SK-N-SH (cell line): ENCODE data around the gene PTN. TPM values are rescaled to one million over a fixed set of nuclear protein-coding genes. Genes with fewer than 3 reads are reported as not detected.

Experiments
- CTCF ChIA-PET: fragments of 300-600, 350-600 bp; formaldehyde crosslinking; extraction: SDS; loops from one replicate; lab custom pipeline; 2021; lab: Yijun Ruan, JAX
- POLR2A ChIA-PET: fragments of 350-600 bp; sonication (Branson Sonifier 250); formaldehyde crosslinking; extraction: SDS; loops from one replicate; lab custom pipeline; 2020; ENCODE audit warnings: antibody characterized with exemption, inconsistent platforms; lab: Yijun Ruan, JAX
- DNase-seq: peaks from one replicate; pipeline ENCODE4 v3.0.0; 2012
- H2AFZ ChIP-seq: fragments of 200-600 bp; sonication (generic); 2 replicates; pipeline ENCODE4 v1.8.1; 2016; ENCODE audit warnings: antibody characterized with exemption, mild to moderate bottlenecking, low read depth
- H3F3A ChIP-seq: fragments of 200-600 bp; sonication (generic); replicated peaks from 2 replicates; pipeline ENCODE3; 2016; ENCODE audit warnings: antibody characterized with exemption, mild to moderate bottlenecking; ENCODE audit not compliant: insufficient read depth
- H3K27ac ChIP-seq, 2 experiments: fragments of 200-500 bp in 1 of 2; fragments of 200-600 bp in 1 of 2; sonication (Bioruptor generic) in 1 of 2; sonication (generic), shearing (Covaris generic) in 1 of 2; 2 replicates each; pipeline versions ENCODE4 v1.5.1 to v1.6.1; 2014 to 2016; ENCODE audit warnings: low read depth in 2 of 2, inconsistent platforms in 1 of 2, low read length in 1 of 2, mild to moderate bottlenecking in 1 of 2, mixed read lengths in 1 of 2
- H3K27me3 ChIP-seq: fragments of 200-600 bp; sonication (generic), shearing (Covaris generic); 2 replicates; pipeline ENCODE4 v1.6.1; 2016; ENCODE audit warnings: mixed run types; ENCODE audit not compliant: insufficient read depth
- H3K36me3 ChIP-seq, 2 experiments: fragments of 200-500 bp in 1 of 2; fragments of 200-600 bp in 1 of 2; sonication (Bioruptor generic) in 1 of 2; sonication (generic) in 1 of 2; replicated peaks in 1 of 2; 2 replicates each; pipeline versions ENCODE3 to v1.5.1; 2014 to 2016; ENCODE audit warnings: low read length in 1 of 2, mild to moderate bottlenecking in 1 of 2; ENCODE audit not compliant: insufficient read depth in 2 of 2, control insufficient read depth in 1 of 2
- H3K4me1 ChIP-seq, 2 experiments: fragments of 200-500 bp in 1 of 2; fragments of 200-600 bp in 1 of 2; sonication (Bioruptor generic) in 1 of 2; sonication (generic), shearing (Covaris generic) in 1 of 2; 2 replicates each; pipeline versions ENCODE4 v1.5.1 to v1.6.1; 2014 to 2016; ENCODE audit warnings: low read depth in 1 of 2, low read length in 1 of 2, mixed run types in 1 of 2; ENCODE audit not compliant: insufficient read depth in 2 of 2, control insufficient read depth in 1 of 2
- H3K4me2 ChIP-seq: fragments of 200-600 bp; sonication (generic), shearing (Covaris generic); 2 replicates; pipeline ENCODE4 v1.6.1; 2017; ENCODE audit warnings: mixed run types
- H3K4me3 ChIP-seq, 2 experiments: fragments of 200-500 bp in 1 of 2; fragments of 200-600 bp in 1 of 2; sonication (Bioruptor generic) in 1 of 2; sonication (generic), shearing (Covaris generic) in 1 of 2; 2 replicates each; pipeline versions ENCODE4 v1.5.1 to v1.8.1; 2014 to 2016; ENCODE audit warnings: low read depth in 2 of 2, inconsistent platforms in 1 of 2, low read length in 1 of 2, mild to moderate bottlenecking in 1 of 2, mixed read lengths in 1 of 2, moderate library complexity in 1 of 2
- H3K79me2 ChIP-seq: fragments of 200-600 bp; sonication (generic); 2 replicates; pipeline ENCODE4 v1.8.1; 2017; ENCODE audit warnings: mild to moderate bottlenecking; ENCODE audit not compliant: insufficient read depth
- H3K9ac ChIP-seq: fragments of 200-600 bp; sonication (generic); 2 replicates; pipeline ENCODE4 v1.6.1; 2017; ENCODE audit warnings: mixed run types
- H3K9me2 ChIP-seq: fragments of 200-600 bp; sonication (generic); 2 replicates; pipeline ENCODE4 v1.6.1; 2017; ENCODE audit warnings: mixed run types
- H3K9me3 ChIP-seq: fragments of 200-600 bp; sonication (generic); 2 replicates; pipeline ENCODE4 v1.6.1; 2017; ENCODE audit warnings: mixed run types, mild to moderate bottlenecking, moderate library complexity
- H4K20me1 ChIP-seq: fragments of 200-600 bp; sonication (generic); 2 replicates; pipeline ENCODE4 v1.6.1; 2017; ENCODE audit warnings: mild to moderate bottlenecking, mixed run types; ENCODE audit not compliant: insufficient read depth
- CTCF ChIP-seq: fragments of 200-600 bp; sonication (generic); IDR thresholded peaks from 2 replicates; pipeline ENCODE4 v1.6.1; 2017; ENCODE audit warnings: antibody characterized with exemption, mild to moderate bottlenecking, moderate library complexity
- FOSL2 ChIP-seq: IDR thresholded peaks from 2 replicates; pipeline ENCODE4 v1.4.0; 2012; ENCODE audit warnings: low read depth, mild to moderate bottlenecking, moderate library complexity, borderline replicate concordance
- JUND ChIP-seq: IDR thresholded peaks from 2 replicates; pipeline ENCODE4 v1.4.0; 2012
- MAX ChIP-seq: IDR thresholded peaks from 2 replicates; pipeline ENCODE4 v1.4.0; 2012; ENCODE audit warnings: low read depth
- MEF2A ChIP-seq: IDR thresholded peaks from 2 replicates; pipeline ENCODE4 v1.4.0; 2012; ENCODE audit warnings: low read depth, borderline replicate concordance
- MXI1 ChIP-seq: IDR thresholded peaks from 2 replicates; pipeline ENCODE4 v1.6.1; 2012; ENCODE audit warnings: mild to moderate bottlenecking, low read depth, low read length, improper control_type of control experiment
- NFIC ChIP-seq: IDR thresholded peaks from 2 replicates; pipeline ENCODE4 v1.4.0; 2012; ENCODE audit warnings: borderline replicate concordance
- NRF1 ChIP-seq: IDR thresholded peaks from 2 replicates; pipeline ENCODE4 v1.6.1; 2012; ENCODE audit warnings: low read depth, mild to moderate bottlenecking, low read length
- RAD21 ChIP-seq: IDR thresholded peaks from 2 replicates; pipeline ENCODE4 v1.6.1; 2012; ENCODE audit warnings: mild to moderate bottlenecking, low read length
- REST ChIP-seq: IDR thresholded peaks from 2 replicates; pipeline ENCODE4 v1.6.1; 2012; ENCODE audit warnings: mild to moderate bottlenecking, low read depth, low read length, moderate library complexity
- RXRA ChIP-seq: IDR thresholded peaks from 2 replicates; pipeline ENCODE4 v1.4.0; 2012; ENCODE audit warnings: low read depth, mild to moderate bottlenecking, borderline replicate concordance
- SIN3A ChIP-seq: IDR thresholded peaks from 2 replicates; pipeline ENCODE4 v1.6.1; 2012; ENCODE audit warnings: low read depth, mild to moderate bottlenecking, low read length, moderate library complexity, borderline replicate concordance
- SMC3 ChIP-seq: IDR thresholded peaks from 2 replicates; pipeline ENCODE4 v1.6.1; 2012; ENCODE audit warnings: low read depth, low read length, improper control_type of control experiment
- TAF1 ChIP-seq: IDR thresholded peaks from 2 replicates; pipeline ENCODE4 v1.6.1; 2012; ENCODE audit warnings: low read depth, mild to moderate bottlenecking, low read length, moderate library complexity, borderline replicate concordance
- TEAD4 ChIP-seq: IDR thresholded peaks from 2 replicates; pipeline ENCODE4 v1.4.0; 2012; ENCODE audit warnings: mild to moderate bottlenecking, borderline replicate concordance; ENCODE audit not compliant: insufficient read depth
- USF1 ChIP-seq: IDR thresholded peaks from 2 replicates; pipeline ENCODE4 v1.4.0; 2012; ENCODE audit warnings: low read depth, borderline replicate concordance
- USF2 ChIP-seq: fragments of 150-350 bp; IDR thresholded peaks from 2 replicates; pipeline ENCODE4 v1.6.1; 2017; ENCODE audit warnings: antibody characterized with exemption, low read length, low read depth, borderline replicate concordance
- YY1 ChIP-seq: IDR thresholded peaks from 2 replicates; pipeline ENCODE4 v1.4.0; 2012; ENCODE audit warnings: low read depth, mild to moderate bottlenecking
- WGBS: methylation state at CpG from one replicate; pipeline ENCODE4 v1.1.6; 2017; ENCODE audit warnings: low lambda C conversion rate; 5-methylcytosine and 5-hydroxymethylcytosine counted together
- polyA plus RNA-seq, 3 experiments: library from polyadenylated mRNA; depleted of rRNA; stranded (reverse); fragments of >200 nt; gene quantifications; 2 replicates each; pipeline ENCODE4 v1.2.3, GENCODE V29; 2012
- TF ChIP-seq, protein P1 (sequence below): IDR thresholded peaks from 2 replicates; pipeline ENCODE4 v1.4.0; 2012; ENCODE audit warnings: low read depth, borderline replicate concordance
- TF ChIP-seq, protein P2 (sequence below): fragments of 150-350 bp; IDR thresholded peaks from 2 replicates; pipeline ENCODE4 v1.6.1; 2016; ENCODE audit warnings: mild to moderate bottlenecking, low read depth, low read length

PTN gene
- polyA plus RNA-seq, 1 of the 3 experiments (the other 2 are of a cell fraction): 23.7 TPM

DNA sequence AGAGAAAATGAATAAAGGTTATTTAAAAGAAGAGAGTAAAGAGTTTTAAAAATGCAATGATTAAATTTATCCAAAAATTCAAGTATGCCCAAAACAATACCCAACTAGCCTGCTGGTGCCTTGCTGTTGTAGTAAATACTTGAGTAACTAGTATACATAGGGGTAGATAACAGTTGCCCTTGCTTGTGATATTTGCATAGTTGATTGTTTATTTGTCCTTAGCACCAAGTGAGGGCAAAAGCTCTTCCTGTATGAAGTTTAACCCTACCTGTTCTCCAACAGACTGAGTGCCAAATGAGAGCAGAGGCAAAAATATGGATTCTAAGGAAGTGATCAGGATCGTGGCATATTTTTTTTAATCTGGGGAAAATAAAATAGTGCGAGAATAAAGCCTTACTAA is 85.0 kb downstream of the PTN start:
- TF ChIP-seq SMC3 (no peak), MAX (no peak), RAD21 (no peak), CTCF (no peak), FOSL2 (no peak), SIN3A (no peak), MEF2A (no peak), TAF1 (no peak), NRF1 (no peak), USF2 (no peak), JUND (no peak), TEAD4 (no peak), NFIC (no peak), REST (no peak), YY1 (no peak), MXI1 (no peak), RXRA (no peak), USF1 (no peak)
- TF ChIP-seq, protein P1, sequence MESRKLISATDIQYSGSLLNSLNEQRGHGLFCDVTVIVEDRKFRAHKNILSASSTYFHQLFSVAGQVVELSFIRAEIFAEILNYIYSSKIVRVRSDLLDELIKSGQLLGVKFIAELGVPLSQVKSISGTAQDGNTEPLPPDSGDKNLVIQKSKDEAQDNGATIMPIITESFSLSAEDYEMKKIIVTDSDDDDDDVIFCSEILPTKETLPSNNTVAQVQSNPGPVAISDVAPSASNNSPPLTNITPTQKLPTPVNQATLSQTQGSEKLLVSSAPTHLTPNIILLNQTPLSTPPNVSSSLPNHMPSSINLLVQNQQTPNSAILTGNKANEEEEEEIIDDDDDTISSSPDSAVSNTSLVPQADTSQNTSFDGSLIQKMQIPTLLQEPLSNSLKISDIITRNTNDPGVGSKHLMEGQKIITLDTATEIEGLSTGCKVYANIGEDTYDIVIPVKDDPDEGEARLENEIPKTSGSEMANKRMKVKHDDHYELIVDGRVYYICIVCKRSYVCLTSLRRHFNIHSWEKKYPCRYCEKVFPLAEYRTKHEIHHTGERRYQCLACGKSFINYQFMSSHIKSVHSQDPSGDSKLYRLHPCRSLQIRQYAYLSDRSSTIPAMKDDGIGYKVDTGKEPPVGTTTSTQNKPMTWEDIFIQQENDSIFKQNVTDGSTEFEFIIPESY: no peak
- TF ChIP-seq, protein P2, sequence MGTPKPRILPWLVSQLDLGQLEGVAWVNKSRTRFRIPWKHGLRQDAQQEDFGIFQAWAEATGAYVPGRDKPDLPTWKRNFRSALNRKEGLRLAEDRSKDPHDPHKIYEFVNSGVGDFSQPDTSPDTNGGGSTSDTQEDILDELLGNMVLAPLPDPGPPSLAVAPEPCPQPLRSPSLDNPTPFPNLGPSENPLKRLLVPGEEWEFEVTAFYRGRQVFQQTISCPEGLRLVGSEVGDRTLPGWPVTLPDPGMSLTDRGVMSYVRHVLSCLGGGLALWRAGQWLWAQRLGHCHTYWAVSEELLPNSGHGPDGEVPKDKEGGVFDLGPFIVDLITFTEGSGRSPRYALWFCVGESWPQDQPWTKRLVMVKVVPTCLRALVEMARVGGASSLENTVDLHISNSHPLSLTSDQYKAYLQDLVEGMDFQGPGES: no peak
- no peaks in the 10 kb centered on the region for H3K36me3 ChIP-seq
- no peaks in the 10 kb centered on the region for H4K20me1 ChIP-seq
- no peaks in the 10 kb centered on the region; a peak in 1 of 4 replicates for H3K4me1 ChIP-seq
- H3K4me2 ChIP-seq: no peak overlapping the region
- no peak overlapping the region for H2AFZ ChIP-seq
- POLR2A ChIA-PET: no interaction called here
- no peaks in the 10 kb centered on the region for H3K9me2 ChIP-seq
- H3K27ac ChIP-seq: no peak overlapping the region
- DNase-seq: no peak
- no peaks in the 10 kb centered on the region for H3K79me2 ChIP-seq
- CTCF ChIA-PET: no interaction called here
- H3K9ac ChIP-seq: no peak overlapping the region
- H3K9me3 ChIP-seq: no peaks in the 10 kb centered on the region; the same call in 1 of the 2 replicates
- no peaks in the 10 kb centered on the region for H3K27me3 ChIP-seq
- H3K4me3 ChIP-seq: no peak overlapping the region
- WGBS: 77% methylated on average over 2 of the region's 2 CpGs
- H3F3A ChIP-seq: no peaks in the 10 kb centered on the region
